Epithelial cell of prostate (primary cell): ENCODE data around the gene LILRB5.
"Not testable (repeated sequence)": the region's sequence is repeated elsewhere in the genome, so short reads cannot be mapped to it uniquely, and the experiment has no call there.

Source experiments
- DNase-seq: peaks from one replicate; pipeline ENCODE4 v3.0.0-alpha.2; 2011; ENCODE audit warnings: low read depth, low spot score
- H3K27ac ChIP-seq: fragments of 450-650 bp; 2 replicates; pipeline ENCODE4 v1.5.1; 2017; ENCODE audit warnings: mild to moderate bottlenecking

The LILRB5 gene

GRCh38 chr19:54218960-54219661 is 38.0 kb downstream of the LILRB5 start:
- no peak overlapping the region for H3K27ac ChIP-seq

GRCh38 chr19:54218259-54218658 is 38.8 kb downstream of the LILRB5 start:
- no peak for DNase-seq
- no peak overlapping the region for H3K27ac ChIP-seq

More at GRCh38 chr19:54218960-54219661, 38.0 kb downstream of the LILRB5 start:
- no peak for DNase-seq

GRCh38 chr19:54217517-54218247 is 39.4 kb downstream of the LILRB5 start:
- not testable (repeated sequence) for DNase-seq, H3K27ac ChIP-seq

- no peak overlapping the region for H3K27ac ChIP-seq
- no peak for DNase-seq
Measured at GRCh38 chr19:54216869-54217268, 40.2 kb downstream of the LILRB5 start.

GRCh38 chr19:54214734-54215133 is 42.3 kb downstream of the LILRB5 start:
- H3K27ac ChIP-seq, DNase-seq: not testable (repeated sequence)

GRCh38 chr19:54214217-54214616 is 42.9 kb downstream of the LILRB5 start:
- not testable (repeated sequence) for H3K27ac ChIP-seq, DNase-seq

GRCh38 chr19:54211235-54211634 is 45.8 kb downstream of the LILRB5 start:
- H3K27ac ChIP-seq = no peak overlapping the region

GRCh38 chr19:54209811-54210494 is 47.1 kb downstream of the LILRB5 start:
- DNase-seq = peak; percentile 92

More at GRCh38 chr19:54211235-54211634, 45.8 kb downstream of the LILRB5 start:
- DNase-seq = no peak

GRCh38 chr19:54209058-54209810 is 47.8 kb downstream of the LILRB5 start:
- DNase-seq = no peak
- H3K27ac ChIP-seq = peak overlapping the region; percentile 64

More at GRCh38 chr19:54209811-54210494, 47.1 kb downstream of the LILRB5 start:
- H3K27ac ChIP-seq = peak overlapping the region; percentile 64

GRCh38 chr19:54208784-54209057 is 48.4 kb downstream of the LILRB5 start:
- peak overlapping the region; percentile 64 for H3K27ac ChIP-seq
- no peak for DNase-seq

GRCh38 chr19:54207983-54208783 is 48.9 kb downstream of the LILRB5 start:
- H3K27ac ChIP-seq = peak overlapping the region; percentile 64

GRCh38 chr19:54207676-54207982 is 49.4 kb downstream of the LILRB5 start:
- peak overlapping the region; percentile 64 for H3K27ac ChIP-seq
- DNase-seq = no peak

More at GRCh38 chr19:54207983-54208783, 48.9 kb downstream of the LILRB5 start:
- no peak for DNase-seq

GRCh38 chr19:54207193-54207592 is 49.9 kb downstream of the LILRB5 start:
- not testable (repeated sequence) for DNase-seq, H3K27ac ChIP-seq

- no peak for DNase-seq
Measured at GRCh38 chr19:54206831-54207177, 50.3 kb downstream of the LILRB5 start.

GRCh38 chr19:54206030-54206830 is 50.8 kb downstream of the LILRB5 start:
- DNase-seq = no peak
- H3K27ac ChIP-seq = no peak overlapping the region

More at GRCh38 chr19:54206831-54207177, 50.3 kb downstream of the LILRB5 start:
- no peak overlapping the region for H3K27ac ChIP-seq

GRCh38 chr19:54204767-54205468 is 52.2 kb downstream of the LILRB5 start:
- no peak for DNase-seq
- peak overlapping the region; percentile 87 for H3K27ac ChIP-seq

- no peak for DNase-seq
- H3K27ac ChIP-seq = peak overlapping the region; percentile 87
Measured at GRCh38 chr19:54203151-54203611, 53.9 kb downstream of the LILRB5 start.

- peak overlapping the region; percentile 87 for H3K27ac ChIP-seq
Measured at GRCh38 chr19:54201980-54202379, 55.1 kb downstream of the LILRB5 start.

More at GRCh38 chr19:54201980-54202379, 55.1 kb downstream of the LILRB5 start:
- no peak for DNase-seq
